T-helper 17 cell (primary cell): ENCODE results near the gene THSD7A. TPM values are rescaled to one million over a fixed set of nuclear protein-coding genes. Genes with fewer than 3 reads are reported as not detected.

Experiments used
- ATAC-seq: fragments of 150-1000 bp; cut with Tn5 transposase; 2 replicates; pipeline ENCODE4 v1.10.0; 2021; ENCODE audit warnings: mild to moderate bottlenecking, moderate library complexity
- DNase-seq, 3 donors: peaks; one replicate each; pipeline versions ENCODE4 v3.0.0 to v3.0.0-alpha.2; 2020 to 2021
- H3K9me3 ChIP-seq: one replicate; pipeline ENCODE4 v1.7.0; 2013; ENCODE audit warnings: low read length, mild to moderate bottlenecking; ENCODE audit not compliant: control insufficient read depth, poor library complexity, severe bottlenecking
- H3K27ac Mint-ChIP-seq: one replicate; pipeline ENCODE4 v1.8.0; 2022; ENCODE audit warnings: mild to moderate bottlenecking, moderate library complexity, mixed read lengths
- H3K27me3 Mint-ChIP-seq: one replicate; pipeline ENCODE4 v1.8.0; 2022; ENCODE audit warnings: mixed read lengths
- H3K36me3 Mint-ChIP-seq: one replicate; pipeline ENCODE4 v1.8.0; 2022; ENCODE audit warnings: low read depth, mixed read lengths
- H3K4me1 Mint-ChIP-seq: one replicate; pipeline ENCODE4 v1.8.0; 2022; ENCODE audit warnings: mild to moderate bottlenecking, mixed read lengths
- H3K4me3 Mint-ChIP-seq: one replicate; pipeline ENCODE4 v1.8.0; 2022; ENCODE audit warnings: mild to moderate bottlenecking, moderate library complexity, mixed read lengths
- total RNA-seq, 4 donors: library from RNA in 2 of 4; stranded (reverse) in 2 of 4; gene quantifications; one replicate each; pipeline ENCODE4 v1.2.3 and lab custom pipeline; 2022 to 2026

The THSD7A gene
- total RNA-seq, 2 donors from 2014 or later, result 0.07 TPM; not detected in 1

GRCh38 chr7:11835260-11835659 lies 3.3 kb upstream of the THSD7A start:
- no peaks in the 10 kb centered on the region for H3K9me3 ChIP-seq
- DNase-seq (no peak), ATAC-seq (no peak)
- Mint-ChIP-seq H3K4me3 (no peak overlapping the region), H3K27ac (no peak overlapping the region), H3K27me3 (peaks cover 32% of the 10 kb centered on the region), H3K36me3 (no peaks in the 10 kb centered on the region), H3K4me1 (peaks cover 3% of the 10 kb centered on the region)

GRCh38 chr7:11833431-11833830 lies 1.4 kb upstream of the THSD7A start:
- no peak for ATAC-seq
- peaks cover 3% of the 10 kb centered on the region for H3K4me1 Mint-ChIP-seq
- H3K27me3 Mint-ChIP-seq, result peaks cover 50% of the 10 kb centered on the region

GRCh38 chr7:11831156-11831735 lies 752 bp downstream of the THSD7A start:
- no peaks in the 10 kb centered on the region for H3K9me3 ChIP-seq
- DNase-seq (no peak), ATAC-seq (no peak)
- H3K27me3 Mint-ChIP-seq, result peaks cover 60% of the 10 kb centered on the region
- no peak overlapping the region for H3K27ac Mint-ChIP-seq
- H3K36me3 Mint-ChIP-seq, result peaks cover 3% of the 10 kb centered on the region
- peak overlapping the region; percentile 78 for H3K4me3 Mint-ChIP-seq
- peaks cover 3% of the 10 kb centered on the region for H3K4me1 Mint-ChIP-seq

More at GRCh38 chr7:11833431-11833830, 1.4 kb upstream of the THSD7A start:
- H3K4me3 Mint-ChIP-seq, result no peak overlapping the region
- H3K9me3 ChIP-seq, result no peaks in the 10 kb centered on the region
- H3K27ac Mint-ChIP-seq, result no peak overlapping the region
- no peak for DNase-seq
- no peaks in the 10 kb centered on the region for H3K36me3 Mint-ChIP-seq

GRCh38 chr7:11830582-11831155 lies 1.3 kb downstream of the THSD7A start:
- ATAC-seq (no peak), DNase-seq (no peak)
- H3K27me3 Mint-ChIP-seq, result peaks cover 60% of the 10 kb centered on the region

GRCh38 chr7:11829954-11830353 lies 2.0 kb downstream of the THSD7A start:
- DNase-seq (no peak), ATAC-seq (no peak)
- no peaks in the 10 kb centered on the region for H3K9me3 ChIP-seq
- no peak overlapping the region for H3K27ac Mint-ChIP-seq
- peaks cover 60% of the 10 kb centered on the region for H3K27me3 Mint-ChIP-seq
- peaks cover 3% of the 10 kb centered on the region for H3K36me3 Mint-ChIP-seq
- no peak overlapping the region for H3K4me3 Mint-ChIP-seq
- H3K4me1 Mint-ChIP-seq, result peaks cover 3% of the 10 kb centered on the region

More at GRCh38 chr7:11830582-11831155, 1.3 kb downstream of the THSD7A start:
- Mint-ChIP-seq H3K4me1 (peaks cover 3% of the 10 kb centered on the region), H3K27ac (no peak overlapping the region), H3K4me3 (no peak overlapping the region), H3K36me3 (peaks cover 3% of the 10 kb centered on the region)
- no peaks in the 10 kb centered on the region for H3K9me3 ChIP-seq

- ATAC-seq (no peak), DNase-seq (no peak)
- no peaks in the 10 kb centered on the region for H3K4me1 Mint-ChIP-seq
- H3K9me3 ChIP-seq, result no peaks in the 10 kb centered on the region
- peaks cover 5% of the 10 kb centered on the region for H3K27me3 Mint-ChIP-seq
- H3K36me3 Mint-ChIP-seq, result no peaks in the 10 kb centered on the region
- no peak overlapping the region for H3K4me3 Mint-ChIP-seq
- H3K27ac Mint-ChIP-seq, result no peak overlapping the region
Observed at GRCh38 chr7:11819947-11820346, 12.1 kb downstream of the THSD7A start.

- DNase-seq (no peak), ATAC-seq (no peak)
- Mint-ChIP-seq H3K27me3 (peaks cover 3% of the 10 kb centered on the region), H3K27ac (no peak overlapping the region), H3K4me3 (no peak overlapping the region), H3K36me3 (no peaks in the 10 kb centered on the region), H3K4me1 (no peaks in the 10 kb centered on the region)
- H3K9me3 ChIP-seq, result no peaks in the 10 kb centered on the region
Observed at GRCh38 chr7:11819271-11819670, 12.7 kb downstream of the THSD7A start.

- no peak overlapping the region for H3K4me3 Mint-ChIP-seq
- H3K27ac Mint-ChIP-seq, result no peak overlapping the region
- no peaks in the 10 kb centered on the region for H3K4me1 Mint-ChIP-seq
- H3K27me3 Mint-ChIP-seq, result no peaks in the 10 kb centered on the region
- H3K9me3 ChIP-seq, result no peaks in the 10 kb centered on the region
- DNase-seq, result no peak
- no peaks in the 10 kb centered on the region for H3K36me3 Mint-ChIP-seq
- no peak for ATAC-seq
Observed at GRCh38 chr7:11818281-11818680, 13.7 kb downstream of the THSD7A start.

- H3K36me3 Mint-ChIP-seq, result no peaks in the 10 kb centered on the region
- ATAC-seq, result no peak
- DNase-seq, result no peak
- H3K4me1 Mint-ChIP-seq, result no peaks in the 10 kb centered on the region
- no peaks in the 10 kb centered on the region for H3K9me3 ChIP-seq
- H3K4me3 Mint-ChIP-seq, result no peak overlapping the region
- no peaks in the 10 kb centered on the region for H3K27me3 Mint-ChIP-seq
- H3K27ac Mint-ChIP-seq, result no peak overlapping the region
Observed at GRCh38 chr7:11817111-11817740, 14.8 kb downstream of the THSD7A start.

GRCh38 chr7:11811709-11812108 lies 20.3 kb downstream of the THSD7A start:
- H3K4me1 Mint-ChIP-seq, result no peaks in the 10 kb centered on the region

GRCh38 chr7:11810043-11810625 lies 21.9 kb downstream of the THSD7A start:
- H3K9me3 ChIP-seq, result no peaks in the 10 kb centered on the region
- no peaks in the 10 kb centered on the region for H3K4me1 Mint-ChIP-seq
- DNase-seq, result no peak
- no peaks in the 10 kb centered on the region for H3K36me3 Mint-ChIP-seq
- no peak for ATAC-seq
- no peak overlapping the region for H3K4me3 Mint-ChIP-seq
- H3K27me3 Mint-ChIP-seq, result no peaks in the 10 kb centered on the region
- H3K27ac Mint-ChIP-seq, result no peak overlapping the region

More at GRCh38 chr7:11811709-11812108, 20.3 kb downstream of the THSD7A start:
- Mint-ChIP-seq H3K36me3 (no peaks in the 10 kb centered on the region), H3K27ac (no peak overlapping the region), H3K4me3 (no peak overlapping the region), H3K27me3 (no peaks in the 10 kb centered on the region)
- no peak for DNase-seq
- H3K9me3 ChIP-seq, result no peaks in the 10 kb centered on the region
- no peak for ATAC-seq

GRCh38 chr7:11807000-11807399 lies 25.0 kb downstream of the THSD7A start:
- no peak for ATAC-seq
- no peaks in the 10 kb centered on the region for H3K9me3 ChIP-seq
- Mint-ChIP-seq H3K4me3 (no peak overlapping the region), H3K4me1 (no peaks in the 10 kb centered on the region), H3K27me3 (no peaks in the 10 kb centered on the region), H3K36me3 (no peaks in the 10 kb centered on the region), H3K27ac (no peak overlapping the region)
- DNase-seq, result no peak

GRCh38 chr7:11804621-11805020 lies 27.4 kb downstream of the THSD7A start:
- Mint-ChIP-seq H3K27me3 (no peaks in the 10 kb centered on the region), H3K4me1 (no peaks in the 10 kb centered on the region), H3K4me3 (no peak overlapping the region), H3K27ac (no peak overlapping the region), H3K36me3 (no peaks in the 10 kb centered on the region)
- ATAC-seq, result no peak
- H3K9me3 ChIP-seq, result no peaks in the 10 kb centered on the region
- no peak for DNase-seq
